OCI-LY7 (cell line): ENCODE results near the gene CD300H.
"Not testable (repeated sequence)": the region's sequence is repeated elsewhere in the genome, so short reads cannot be mapped to it uniquely, and the experiment has no call there.

ENCODE experiments used
- EZH2phosphoT487 ChIP-seq: fragments of 200-600 bp; sonication (generic); IDR thresholded peaks from 2 replicates; pipeline ENCODE4 v1.6.1; 2018; ENCODE audit warnings: low read depth, borderline replicate concordance, mild to moderate bottlenecking, mixed run types, antibody characterized with exemption, low read length, moderate library complexity, mixed read lengths
- TF ChIP-seq, protein P1 (sequence below): fragments of 200-600 bp; sonication (generic); conservative IDR thresholded peaks from 2 replicates; pipeline ENCODE4 v1.5.1; 2014; ENCODE audit warnings: mild to moderate bottlenecking, antibody characterized with exemption, low read length, moderate library complexity, mixed read lengths

DNA sequence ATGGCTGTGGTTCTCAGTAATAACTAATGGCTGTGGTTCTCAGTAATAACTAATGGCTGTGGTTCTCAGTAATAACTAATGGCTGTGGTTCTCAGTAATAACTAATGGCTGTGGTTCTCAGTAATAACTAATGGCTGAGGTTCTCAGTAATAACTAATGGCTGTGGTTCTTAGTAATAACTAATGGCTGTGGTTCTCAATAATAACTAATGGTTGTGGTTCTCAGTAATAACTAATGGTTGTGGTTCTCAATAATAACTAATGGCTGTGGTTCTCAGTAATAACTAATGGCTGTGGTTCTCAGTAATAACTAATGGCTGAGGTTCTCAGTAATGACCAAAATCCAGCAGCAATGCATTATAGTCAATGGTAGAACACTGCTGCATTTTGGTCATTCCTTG is 6.3 kb upstream of the CD300H start:
- TF ChIP-seq, protein P1, sequence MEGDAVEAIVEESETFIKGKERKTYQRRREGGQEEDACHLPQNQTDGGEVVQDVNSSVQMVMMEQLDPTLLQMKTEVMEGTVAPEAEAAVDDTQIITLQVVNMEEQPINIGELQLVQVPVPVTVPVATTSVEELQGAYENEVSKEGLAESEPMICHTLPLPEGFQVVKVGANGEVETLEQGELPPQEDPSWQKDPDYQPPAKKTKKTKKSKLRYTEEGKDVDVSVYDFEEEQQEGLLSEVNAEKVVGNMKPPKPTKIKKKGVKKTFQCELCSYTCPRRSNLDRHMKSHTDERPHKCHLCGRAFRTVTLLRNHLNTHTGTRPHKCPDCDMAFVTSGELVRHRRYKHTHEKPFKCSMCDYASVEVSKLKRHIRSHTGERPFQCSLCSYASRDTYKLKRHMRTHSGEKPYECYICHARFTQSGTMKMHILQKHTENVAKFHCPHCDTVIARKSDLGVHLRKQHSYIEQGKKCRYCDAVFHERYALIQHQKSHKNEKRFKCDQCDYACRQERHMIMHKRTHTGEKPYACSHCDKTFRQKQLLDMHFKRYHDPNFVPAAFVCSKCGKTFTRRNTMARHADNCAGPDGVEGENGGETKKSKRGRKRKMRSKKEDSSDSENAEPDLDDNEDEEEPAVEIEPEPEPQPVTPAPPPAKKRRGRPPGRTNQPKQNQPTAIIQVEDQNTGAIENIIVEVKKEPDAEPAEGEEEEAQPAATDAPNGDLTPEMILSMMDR: not testable (repeated sequence)
- TF ChIP-seq EZH2phosphoT487: not testable (repeated sequence)
